Measurements from ENCODE around the gene SSTR3. TPM values are rescaled to one million over a fixed set of nuclear protein-coding genes. Genes with fewer than 3 reads are reported as not detected.

Gene SSTR3
- total and polyA plus RNA-seq, 9 of the 15 experiments (the other 6 are each of a cell fraction or from before 2014, with no cell fraction given), result 0.03 TPM; not detected in 8

GRCh38 chr22:37155971-37156370 lies 56.3 kb downstream of the SSTR3 start:
- H3K9me3 ChIP-seq (replicated peaks; ENCODE audit: control insufficient read depth, insufficient read depth, low read depth, low read length), result no peaks in the 10 kb centered on the region; the same call in 1 of the 2 replicates
- no peaks in the 10 kb centered on the region for H3K79me2 ChIP-seq (ENCODE audit: control insufficient read depth, insufficient read depth, low read length)
- H4K20me1 ChIP-seq (replicated peaks; ENCODE audit: control insufficient read depth, insufficient read depth, low read length), result no peaks in the 10 kb centered on the region; the same call in 1 of the 2 replicates
- FAIRE-seq (no peak), ATAC-seq (no peak), DNase-seq (ENCODE audit: extremely low read depth in 1 of 4, low spot score in 3 of 4) (no peak)
- H3K9ac ChIP-seq (ENCODE audit: insufficient read depth in 1 of 2, low read depth in 2 of 2, low read length in 2 of 2), result no peak overlapping the region
- peaks cover 0 to 57% of the 10 kb centered on the region in 2 experiments; a peak in 4 of 5 replicates for H3K27me3 ChIP-seq (ENCODE audit: control insufficient read depth in 2 of 2, insufficient read depth in 2 of 2, low read length in 2 of 2)
- in situ Hi-C loops (cut with MboI) (no loop called here), intact Hi-C loops (cut with micrococcal nuclease) (no loop called here)
- H2AFZ ChIP-seq (ENCODE audit: low read depth, low read length), result no peak overlapping the region
- no TSS peak for BruUV-seq (replicated peaks)
- ChIA-PET POLR2A (interaction anchor here (0.6 kb wide), 1 partner anchor 806 kb away, joined by 3 read pairs; no protein-coding TSS in a partner anchor), CTCF (ENCODE audit: low intra/inter-chr PET ratio) (interaction anchor here (1.2 kb wide), 1 partner anchor 9 kb away, joined by 8 read pairs; no protein-coding TSS in a partner anchor)
- no peak overlapping the region for H3K4me3 ChIP-seq
- H3K4me2 ChIP-seq (ENCODE audit: insufficient read depth, low read length), result no peak overlapping the region
- H3K9me1 ChIP-seq (ENCODE audit: control insufficient read depth, insufficient read depth, low read length), result no peaks in the 10 kb centered on the region
- H3K4me1 ChIP-seq (replicated peaks in 1 of 2; ENCODE audit: control insufficient read depth in 2 of 2, insufficient read depth in 2 of 2, low read length in 2 of 2), result no peaks in the 10 kb centered on the region; a peak in 1 of 5 replicates
- WGBS (ENCODE audit: insufficient coverage, low coverage, missing lambda C conversion rate), result 3% methylated on average over 8 of the region's 8 CpGs
- H3K36me3 ChIP-seq (ENCODE audit: control insufficient read depth, insufficient read depth, low read length), result no peaks in the 10 kb centered on the region
- no peak overlapping the region for H3K27ac ChIP-seq (ENCODE audit: extremely low read depth, low read depth, low read length)
- TF ChIP-seq MEF2A (IDR thresholded peaks at IDR 0.05; ENCODE audit: control insufficient read depth, low read depth, low read length) (no peak), SRSF1 (IDR thresholded peaks at IDR 0.05; ENCODE audit: low read depth, low read length) (no peak), ZBTB2 (IDR thresholded peaks at IDR 0.05) (no peak), BRD4 (IDR thresholded peaks at IDR 0.05) (no peak), RBM14 (IDR thresholded peaks at IDR 0.05; ENCODE audit: borderline replicate concordance, insufficient read depth, low read depth, low read length) (no peak)
- TF ChIP-seq, protein P1, sequence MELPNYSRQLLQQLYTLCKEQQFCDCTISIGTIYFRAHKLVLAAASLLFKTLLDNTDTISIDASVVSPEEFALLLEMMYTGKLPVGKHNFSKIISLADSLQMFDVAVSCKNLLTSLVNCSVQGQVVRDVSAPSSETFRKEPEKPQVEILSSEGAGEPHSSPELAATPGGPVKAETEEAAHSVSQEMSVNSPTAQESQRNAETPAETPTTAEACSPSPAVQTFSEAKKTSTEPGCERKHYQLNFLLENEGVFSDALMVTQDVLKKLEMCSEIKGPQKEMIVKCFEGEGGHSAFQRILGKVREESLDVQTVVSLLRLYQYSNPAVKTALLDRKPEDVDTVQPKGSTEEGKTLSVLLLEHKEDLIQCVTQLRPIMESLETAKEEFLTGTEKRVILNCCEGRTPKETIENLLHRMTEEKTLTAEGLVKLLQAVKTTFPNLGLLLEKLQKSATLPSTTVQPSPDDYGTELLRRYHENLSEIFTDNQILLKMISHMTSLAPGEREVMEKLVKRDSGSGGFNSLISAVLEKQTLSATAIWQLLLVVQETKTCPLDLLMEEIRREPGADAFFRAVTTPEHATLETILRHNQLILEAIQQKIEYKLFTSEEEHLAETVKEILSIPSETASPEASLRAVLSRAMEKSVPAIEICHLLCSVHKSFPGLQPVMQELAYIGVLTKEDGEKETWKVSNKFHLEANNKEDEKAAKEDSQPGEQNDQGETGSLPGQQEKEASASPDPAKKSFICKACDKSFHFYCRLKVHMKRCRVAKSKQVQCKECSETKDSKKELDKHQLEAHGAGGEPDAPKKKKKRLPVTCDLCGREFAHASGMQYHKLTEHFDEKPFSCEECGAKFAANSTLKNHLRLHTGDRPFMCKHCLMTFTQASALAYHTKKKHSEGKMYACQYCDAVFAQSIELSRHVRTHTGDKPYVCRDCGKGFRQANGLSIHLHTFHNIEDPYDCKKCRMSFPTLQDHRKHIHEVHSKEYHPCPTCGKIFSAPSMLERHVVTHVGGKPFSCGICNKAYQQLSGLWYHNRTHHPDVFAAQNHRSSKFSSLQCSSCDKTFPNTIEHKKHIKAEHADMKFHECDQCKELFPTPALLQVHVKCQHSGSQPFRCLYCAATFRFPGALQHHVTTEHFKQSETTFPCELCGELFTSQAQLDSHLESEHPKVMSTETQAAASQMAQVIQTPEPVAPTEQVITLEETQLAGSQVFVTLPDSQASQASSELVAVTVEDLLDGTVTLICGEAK (IDR thresholded peaks at IDR 0.05), result no peak
- TF ChIP-seq, protein P1 (CRISPR knock-in tag; IDR thresholded peaks at IDR 0.05), result no peak

All from K562 (cell line).